Neural progenitor cell (in vitro differentiated cells): ENCODE measurements around the gene PIMREG.

Experiments
- CTCF ChIP-seq: fragments of 200-600 bp; sonication (generic); IDR thresholded peaks from 2 replicates; pipeline ENCODE4 v1.5.1; 2017; ENCODE audit warnings: antibody characterized with exemption, mild to moderate bottlenecking
- EZH2 ChIP-seq: fragments of 200-600 bp; sonication (generic); IDR thresholded peaks from 2 replicates; pipeline ENCODE4 v1.6.1; 2017; ENCODE audit warnings: antibody characterized with exemption, mild to moderate bottlenecking, moderate library complexity
- EZH2phosphoT487 ChIP-seq: fragments of 200-600 bp; sonication (generic); IDR thresholded peaks from 2 replicates; pipeline ENCODE4 v1.6.1; 2017; ENCODE audit warnings: antibody characterized with exemption

- peak; percentile 35 for TF ChIP-seq CTCF
- no peak for TF ChIP-seq EZH2
- no peak for TF ChIP-seq EZH2phosphoT487
Observed at GRCh38 chr17:6495450-6496115, 51.3 kb downstream of the PIMREG start.
